Mesodermal cell (in vitro differentiated cells): ENCODE measurements around the gene SMAD7.

ENCODE experiments used
- H3K27ac ChIP-seq: 2 replicates; pipeline ENCODE4 v1.7.0; 2013; ENCODE audit warnings: mild to moderate bottlenecking, low read depth, low read length, moderate library complexity; ENCODE audit not compliant: severe bottlenecking
- H3K36me3 ChIP-seq: 2 replicates; pipeline ENCODE4 v1.7.1; 2013; ENCODE audit warnings: mild to moderate bottlenecking, low read length, moderate library complexity; ENCODE audit not compliant: control insufficient read depth, insufficient read depth
- H3K4me1 ChIP-seq: one replicate; pipeline ENCODE4 v1.7.1; 2013; ENCODE audit warnings: mild to moderate bottlenecking, low read length; ENCODE audit not compliant: insufficient read depth, control insufficient read depth, poor library complexity, severe bottlenecking
- H3K4me3 ChIP-seq: 2 replicates; pipeline ENCODE4 v1.7.0; 2013; ENCODE audit warnings: low read length, control low read depth, mild to moderate bottlenecking; ENCODE audit not compliant: insufficient read depth, poor library complexity, severe bottlenecking; ENCODE audit errors: extremely low read depth
- H3K9me3 ChIP-seq: 2 replicates; pipeline ENCODE4 v1.7.1; 2013; ENCODE audit warnings: mild to moderate bottlenecking, low read length, moderate library complexity; ENCODE audit not compliant: control insufficient read depth
- WGBS, 2 experiments: methylation state at CpG; one replicate each; pipeline ENCODE4 v1.1.5; 2013; ENCODE audit warnings: missing lambda C conversion rate in 2 of 2; ENCODE audit not compliant: insufficient coverage in 2 of 2; 5-methylcytosine and 5-hydroxymethylcytosine counted together

The SMAD7 gene

GRCh38 chr18:48992791-48993555, 42.2 kb upstream of the SMAD7 start:
- 92 to 93% methylated on average over 11 to 12 of the region's 12 CpGs for WGBS, 2 experiments
- Histone ChIP-seq H3K4me1 (peaks cover 77% of the 10 kb centered on the region), H3K36me3 (no peaks in the 10 kb centered on the region), H3K27ac (no peak overlapping the region), H3K4me3 (no peak overlapping the region), H3K9me3 (no peaks in the 10 kb centered on the region)

- H3K9me3 ChIP-seq = no peaks in the 10 kb centered on the region
- 94 to 96% methylated on average over 8 of the region's 8 CpGs for WGBS, 2 experiments
- H3K4me3 ChIP-seq = no peak overlapping the region
- H3K36me3 ChIP-seq = no peaks in the 10 kb centered on the region
- H3K4me1 ChIP-seq = peaks cover 76% of the 10 kb centered on the region
- no peak overlapping the region for H3K27ac ChIP-seq
These were observed 41.4 kb upstream of the SMAD7 start for GRCh38 chr18:48992133-48992532.

GRCh38 chr18:48991676-48992075, 40.9 kb upstream of the SMAD7 start:
- H3K9me3 ChIP-seq = no peaks in the 10 kb centered on the region
- peaks cover 76% of the 10 kb centered on the region for H3K4me1 ChIP-seq
- no peaks in the 10 kb centered on the region for H3K36me3 ChIP-seq
- H3K4me3 ChIP-seq = no peak overlapping the region
- 89 to 90% methylated on average over 6 to 10 of the region's 10 CpGs for WGBS, 2 experiments
- no peak overlapping the region for H3K27ac ChIP-seq

- Histone ChIP-seq H3K36me3 (no peaks in the 10 kb centered on the region), H3K4me3 (no peak overlapping the region), H3K9me3 (no peaks in the 10 kb centered on the region), H3K27ac (no peak overlapping the region), H3K4me1 (peaks cover 73% of the 10 kb centered on the region)
- WGBS, 2 experiments = 77 to 81% methylated on average over 5 of the region's 5 CpGs
These were observed 40.5 kb upstream of the SMAD7 start for GRCh38 chr18:48991319-48991660.

- Histone ChIP-seq H3K9me3 (no peaks in the 10 kb centered on the region), H3K27ac (peak overlapping the region; percentile 70), H3K4me3 (no peak overlapping the region), H3K36me3 (no peaks in the 10 kb centered on the region), H3K4me1 (peaks cover 67% of the 10 kb centered on the region)
- 85 to 94% methylated on average over 8 to 12 of the region's 15 CpGs for WGBS, 2 experiments
These were observed 39.9 kb upstream of the SMAD7 start for GRCh38 chr18:48990481-48991318.

GRCh38 chr18:48989304-48990303, 38.8 kb upstream of the SMAD7 start:
- peaks cover 60% of the 10 kb centered on the region for H3K4me1 ChIP-seq
- H3K9me3 ChIP-seq = no peaks in the 10 kb centered on the region
- WGBS, 2 experiments = 83 to 91% methylated on average over 7 to 15 of the region's 16 CpGs
- peak overlapping the region; percentile 70 for H3K27ac ChIP-seq
- H3K4me3 ChIP-seq = no peak overlapping the region
- H3K36me3 ChIP-seq = no peaks in the 10 kb centered on the region

- Histone ChIP-seq H3K4me1 (peaks cover 54% of the 10 kb centered on the region), H3K36me3 (no peaks in the 10 kb centered on the region), H3K27ac (no peak overlapping the region), H3K4me3 (no peak overlapping the region), H3K9me3 (no peaks in the 10 kb centered on the region)
- WGBS, 2 experiments = 91 to 97% methylated on average over 12 of the region's 15 CpGs
These were observed 37.9 kb upstream of the SMAD7 start for GRCh38 chr18:48988508-48989303.

- Histone ChIP-seq H3K4me3 (no peak overlapping the region), H3K4me1 (peaks cover 52% of the 10 kb centered on the region), H3K27ac (peak overlapping the region; percentile 16), H3K36me3 (no peaks in the 10 kb centered on the region), H3K9me3 (no peaks in the 10 kb centered on the region)
- WGBS, 2 experiments = 60 to 72% methylated on average over 2 to 4 of the region's 8 CpGs
These were observed 37.1 kb upstream of the SMAD7 start for GRCh38 chr18:48987821-48988220.

GRCh38 chr18:48986851-48987761, 36.3 kb upstream of the SMAD7 start:
- Histone ChIP-seq H3K9me3 (no peaks in the 10 kb centered on the region), H3K36me3 (no peaks in the 10 kb centered on the region), H3K27ac (no peak overlapping the region), H3K4me1 (peaks cover 51% of the 10 kb centered on the region), H3K4me3 (no peak overlapping the region)
- WGBS, 2 experiments = 87% methylated on average over 13 to 14 of the region's 20 CpGs
